ENCODE data around the gene SCLT1. TPM values are rescaled to one million over a fixed set of nuclear protein-coding genes. Genes with fewer than 3 reads are reported as not detected.

Gene SCLT1
- total and polyA plus RNA-seq, 2 of the 4 experiments (the other 2 are of a cell fraction) = 4.9 to 7.7 TPM

DNA sequence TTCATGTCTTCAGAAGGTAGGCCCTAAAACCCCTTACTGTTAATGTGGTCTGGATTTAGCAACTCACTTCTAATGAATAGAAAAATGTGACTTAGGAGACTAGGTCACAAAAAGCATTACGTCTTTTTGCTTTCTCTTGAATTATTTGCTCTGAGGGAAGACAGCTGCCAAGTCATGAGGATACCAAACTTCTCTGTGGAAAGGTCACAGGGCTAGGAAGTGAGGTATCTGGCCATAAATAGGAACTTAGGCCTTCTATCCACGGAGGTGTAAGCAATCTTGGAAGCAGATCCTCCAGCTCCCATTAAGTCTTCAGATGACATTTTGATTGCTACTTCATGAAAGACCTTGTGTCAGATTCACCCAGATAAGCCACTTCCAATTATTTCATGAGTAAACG, 163.3 kb downstream of the SCLT1 start:
- Histone ChIP-seq H3K36me3 (ENCODE audit: control insufficient read depth, insufficient read depth, low read length) (no peaks in the 10 kb centered on the region), H4K20me1 (ENCODE audit: insufficient read depth, low read length) (no peaks in the 10 kb centered on the region), H3K9me3 (ENCODE audit: control insufficient read depth, insufficient read depth, low read length) (no peaks in the 10 kb centered on the region), H2BK120ac (ENCODE audit: low read depth, low read length) (no peak overlapping the region), H4K91ac (ENCODE audit: insufficient read depth, low read depth, low read length) (no peak overlapping the region), H3K79me1 (ENCODE audit: low read depth in 1 of 2, low read length in 2 of 2) (no peaks in the 10 kb centered on the region), H3K27me3 (ENCODE audit: control insufficient read depth, insufficient read depth, low read length) (no peaks in the 10 kb centered on the region), H2AFZ (replicated peaks; ENCODE audit: low read length, poor library complexity) (no peak overlapping the region), H3K4me1 (ENCODE audit: control insufficient read depth, insufficient read depth, low read length) (no peaks in the 10 kb centered on the region), H3K27ac (ENCODE audit: insufficient read depth, low read length) (no peak overlapping the region), H3K18ac (ENCODE audit: low read depth, low read length) (no peak overlapping the region), H3K4ac (ENCODE audit: low read depth, low read length) (no peak overlapping the region), H3K9ac (ENCODE audit: low read depth, low read length) (no peak overlapping the region), H4K8ac (ENCODE audit: low read depth in 2 of 2, low read length in 2 of 2) (no peak overlapping the region), H2AK9ac (replicated peaks; ENCODE audit: low read depth, low read length, poor library complexity) (no peak overlapping the region), H4K5ac (ENCODE audit: low read depth, low read length) (no peak overlapping the region), H2BK5ac (ENCODE audit: low read depth, low read length, poor library complexity, severe bottlenecking) (no peak overlapping the region), H3K9me1 (ENCODE audit: insufficient read depth, low read length) (no peaks in the 10 kb centered on the region), H3K4me2 (ENCODE audit: low read depth, low read length) (no peak overlapping the region), H3K56ac (ENCODE audit: extremely low read depth, insufficient read depth, low read length) (no peak overlapping the region), H2BK20ac (ENCODE audit: low read depth, low read length) (no peak overlapping the region), H3K14ac (replicated peaks; ENCODE audit: low read depth, low read length) (no peak overlapping the region), H2AK5ac (ENCODE audit: low read depth, low read length) (no peak overlapping the region), H3K4me3 (ENCODE audit: insufficient read depth, low read depth, low read length) (no peak overlapping the region), H3K23ac (ENCODE audit: low read depth, low read length) (no peak overlapping the region), H2BK15ac (ENCODE audit: low read depth, low read length) (no peak overlapping the region)
- CTCF ChIA-PET = no interaction called here
- BruUV-seq (replicated peaks) = no TSS peak
- WGBS, 2 experiments (ENCODE audit: extremely low coverage in 2 of 2, insufficient read length in 1 of 2) = no CpG with 5 or more reads among the region's 3 CpGs
- intact Hi-C loops (cut with micrococcal nuclease) (no loop called here), dilution Hi-C loops (cut with HindIII; ENCODE audit: low sequenced_read_pairs, unreplicated experiment) (no loop called here), in situ Hi-C loops (cut with MboI; ENCODE audit: low sequenced_read_pairs) (no loop called here)
- ATAC-seq (ENCODE audit: low read depth) = no peak
- no peak for DNase-seq
- TF ChIP-seq, protein P1, sequence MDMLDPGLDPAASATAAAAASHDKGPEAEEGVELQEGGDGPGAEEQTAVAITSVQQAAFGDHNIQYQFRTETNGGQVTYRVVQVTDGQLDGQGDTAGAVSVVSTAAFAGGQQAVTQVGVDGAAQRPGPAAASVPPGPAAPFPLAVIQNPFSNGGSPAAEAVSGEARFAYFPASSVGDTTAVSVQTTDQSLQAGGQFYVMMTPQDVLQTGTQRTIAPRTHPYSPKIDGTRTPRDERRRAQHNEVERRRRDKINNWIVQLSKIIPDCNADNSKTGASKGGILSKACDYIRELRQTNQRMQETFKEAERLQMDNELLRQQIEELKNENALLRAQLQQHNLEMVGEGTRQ (IDR thresholded peaks at IDR 0.05; ENCODE audit: low read depth, low read length) = no peak
- TF ChIP-seq RAD21 (IDR thresholded peaks at IDR 0.05; ENCODE audit: low read length) = no peak
- TF ChIP-seq RFX5 (IDR thresholded peaks at IDR 0.05; ENCODE audit: low read depth, low read length) = no peak
- TF ChIP-seq SMC3 (IDR thresholded peaks at IDR 0.05; ENCODE audit: low read depth, low read length) = no peak
- TF ChIP-seq MXI1 (IDR thresholded peaks at IDR 0.05; ENCODE audit: borderline replicate concordance, low read depth, low read length) = no peak
- TF ChIP-seq, protein P2, sequence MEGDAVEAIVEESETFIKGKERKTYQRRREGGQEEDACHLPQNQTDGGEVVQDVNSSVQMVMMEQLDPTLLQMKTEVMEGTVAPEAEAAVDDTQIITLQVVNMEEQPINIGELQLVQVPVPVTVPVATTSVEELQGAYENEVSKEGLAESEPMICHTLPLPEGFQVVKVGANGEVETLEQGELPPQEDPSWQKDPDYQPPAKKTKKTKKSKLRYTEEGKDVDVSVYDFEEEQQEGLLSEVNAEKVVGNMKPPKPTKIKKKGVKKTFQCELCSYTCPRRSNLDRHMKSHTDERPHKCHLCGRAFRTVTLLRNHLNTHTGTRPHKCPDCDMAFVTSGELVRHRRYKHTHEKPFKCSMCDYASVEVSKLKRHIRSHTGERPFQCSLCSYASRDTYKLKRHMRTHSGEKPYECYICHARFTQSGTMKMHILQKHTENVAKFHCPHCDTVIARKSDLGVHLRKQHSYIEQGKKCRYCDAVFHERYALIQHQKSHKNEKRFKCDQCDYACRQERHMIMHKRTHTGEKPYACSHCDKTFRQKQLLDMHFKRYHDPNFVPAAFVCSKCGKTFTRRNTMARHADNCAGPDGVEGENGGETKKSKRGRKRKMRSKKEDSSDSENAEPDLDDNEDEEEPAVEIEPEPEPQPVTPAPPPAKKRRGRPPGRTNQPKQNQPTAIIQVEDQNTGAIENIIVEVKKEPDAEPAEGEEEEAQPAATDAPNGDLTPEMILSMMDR (conservative IDR thresholded peaks at IDR 0.05; ENCODE audit: low read depth, low read length) = no peak
- TF ChIP-seq FOS (IDR thresholded peaks at IDR 0.05; ENCODE audit: low read depth, low read length) = no peak
- no peak for TF ChIP-seq MAFK (IDR thresholded peaks at IDR 0.05; ENCODE audit: low read depth, low read length)
- no peak for TF ChIP-seq CHD1 (IDR thresholded peaks at IDR 0.05; ENCODE audit: low read depth, low read length)
- TF ChIP-seq, protein P3, sequence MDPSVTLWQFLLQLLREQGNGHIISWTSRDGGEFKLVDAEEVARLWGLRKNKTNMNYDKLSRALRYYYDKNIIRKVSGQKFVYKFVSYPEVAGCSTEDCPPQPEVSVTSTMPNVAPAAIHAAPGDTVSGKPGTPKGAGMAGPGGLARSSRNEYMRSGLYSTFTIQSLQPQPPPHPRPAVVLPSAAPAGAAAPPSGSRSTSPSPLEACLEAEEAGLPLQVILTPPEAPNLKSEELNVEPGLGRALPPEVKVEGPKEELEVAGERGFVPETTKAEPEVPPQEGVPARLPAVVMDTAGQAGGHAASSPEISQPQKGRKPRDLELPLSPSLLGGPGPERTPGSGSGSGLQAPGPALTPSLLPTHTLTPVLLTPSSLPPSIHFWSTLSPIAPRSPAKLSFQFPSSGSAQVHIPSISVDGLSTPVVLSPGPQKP (IDR thresholded peaks at IDR 0.05; ENCODE audit: borderline replicate concordance, low read depth, low read length) = no peak
- POLR2A ChIA-PET (ENCODE audit: unreplicated experiment) = no interaction called here
